Testis (tissue), 3 donors: ENCODE data around the gene FOXN4. TPM values are rescaled to one million over a fixed set of nuclear protein-coding genes. Genes with fewer than 3 reads are reported as not detected.

Experiments used
- DNase-seq: peaks from one replicate; pipeline ENCODE4 v3.0.0-alpha.2; 2019
- H3K27ac ChIP-seq, 2 donors: fragments of 200-600 bp; sonication (generic); one replicate each; pipeline ENCODE4 v1.5.1; 2019
- H3K27me3 ChIP-seq: fragments of 200-600 bp; sonication (generic); one replicate; pipeline ENCODE4 v1.5.1; 2019
- H3K36me3 ChIP-seq: fragments of 200-600 bp; sonication (generic); one replicate; pipeline ENCODE4 v1.5.1; 2017; ENCODE audit warnings: low read depth; ENCODE audit errors: missing control alignments
- H3K4me1 ChIP-seq: fragments of 200-600 bp; sonication (generic); one replicate; pipeline ENCODE4 v1.5.1; 2019
- H3K4me3 ChIP-seq, 2 donors: fragments of 200-600 bp; sonication (generic); one replicate each; pipeline ENCODE4 v1.5.1; 2017 to 2019
- H3K9me3 ChIP-seq: fragments of 200-600 bp; sonication (generic); one replicate; pipeline ENCODE4 v1.5.1; 2017
- CTCF ChIP-seq, 3 experiments: fragments of 450-650 bp in 2 of 3; fragments of 200-600 bp in 1 of 3; sonication (generic) in 1 of 3; IDR thresholded peaks; one replicate each; pipeline ENCODE4 v1.5.1; 2016 to 2019; ENCODE audit warnings: antibody characterized with exemption in 3 of 3, mild to moderate bottlenecking in 2 of 3, moderate library complexity in 1 of 3
- POLR2A ChIP-seq: fragments of 450-650 bp; IDR thresholded peaks from one replicate; pipeline ENCODE4 v1.6.1; 2017; ENCODE audit warnings: antibody characterized with exemption, mild to moderate bottlenecking, moderate library complexity
- WGBS, 2 donors: methylation state at CpG; one replicate each; pipeline ENCODE4 v1.1.5; 2018; 5-methylcytosine and 5-hydroxymethylcytosine counted together
- intact Hi-C: fragments of 100-400 bp; cut with DNase I; formaldehyde crosslinking; loops from one replicate; pipeline ENCODE4 v1.15.1; 2023; ENCODE audit warnings: low total_unique reads
- polyA plus RNA-seq: library from polyadenylated mRNA; stranded (reverse); fragments of 350-450 nt; fragmentation: Illumina TruSeq; extraction: RNeasy Lipid Tissue Mini Kit (QIAGEN cat#74804); gene quantifications from one replicate; pipeline ENCODE4 v1.2.3, GENCODE V29; 2014; ENCODE audit warnings: low read depth, low replicate concordance; ENCODE audit not compliant: insufficient read depth
- total RNA-seq, 2 donors: library from RNA; depleted of rRNA; stranded (reverse); fragments of >200 nt; gene quantifications; one replicate each; pipeline ENCODE4 v1.2.3, GENCODE V29; 2016

The FOXN4 gene
- total and polyA plus RNA-seq, 3 donors from 2014 or later, result 7.8 to 17.1 (median 9.0) TPM

GRCh38 chr12:109352184-109352583 lies 43.1 kb upstream of the FOXN4 start:
- H3K36me3 ChIP-seq, result no peaks in the 10 kb centered on the region
- no peak for DNase-seq
- intact Hi-C loops, result no loop called here
- H3K27me3 ChIP-seq, result no peaks in the 10 kb centered on the region
- no peaks in the 10 kb centered on the region for H3K9me3 ChIP-seq
- no peak for TF ChIP-seq POLR2A
- no peak for TF ChIP-seq CTCF (IDR thresholded peaks at IDR 0.05)
- H3K4me1 ChIP-seq, result no peaks in the 10 kb centered on the region
- no peak overlapping the region for H3K27ac ChIP-seq
- no peak overlapping the region for H3K4me3 ChIP-seq
- 72 to 75% methylated on average over 6 of the region's 6 CpGs for WGBS, 2 donors

- intact Hi-C loops, result no loop called here
Measured at GRCh38 chr12:109347589-109347988, 38.5 kb upstream of the FOXN4 start, which contains the start of gene MYO1H. MYO1H (plus strand) TSS chr12:109347900; CDS start chr12:109347961, 61 bp downstream.

GRCh38 chr12:109346920-109347319 lies 37.8 kb upstream of the FOXN4 start:
- TF ChIP-seq POLR2A, result no peak
- TF ChIP-seq CTCF (IDR thresholded peaks at IDR 0.05), result no peak
- Histone ChIP-seq H3K4me1 (no peaks in the 10 kb centered on the region), H3K4me3 (no peak overlapping the region), H3K36me3 (no peaks in the 10 kb centered on the region), H3K27ac (no peak overlapping the region), H3K27me3 (no peaks in the 10 kb centered on the region), H3K9me3 (no peaks in the 10 kb centered on the region)
- no peak for DNase-seq
- 82 to 90% methylated on average over 3 of the region's 3 CpGs for WGBS, 2 donors
- intact Hi-C loops, result no loop called here

More at GRCh38 chr12:109347589-109347988, 38.5 kb upstream of the FOXN4 start, which contains the start of gene MYO1H:
- H3K27me3 ChIP-seq, result no peaks in the 10 kb centered on the region
- H3K27ac ChIP-seq, result no peak within 1 kb of the TSS
- H3K9me3 ChIP-seq, result no peaks in the 10 kb centered on the region
- no peaks in the 10 kb centered on the region for H3K4me1 ChIP-seq
- WGBS, 2 donors, result 77 to 82% methylated on average over 8 of the region's 8 CpGs
- no peak for TF ChIP-seq POLR2A
- no peak for TF ChIP-seq CTCF (IDR thresholded peaks at IDR 0.05)
- no peak for DNase-seq
- no peak within 1 kb of the TSS for H3K4me3 ChIP-seq
- H3K36me3 ChIP-seq, result no peaks in the 10 kb centered on the region

- H3K4me3 ChIP-seq, result no peak overlapping the region
- intact Hi-C loops, result no loop called here
- no peak overlapping the region for H3K27ac ChIP-seq
- no peaks in the 10 kb centered on the region for H3K4me1 ChIP-seq
- no peaks in the 10 kb centered on the region for H3K27me3 ChIP-seq
- 89 to 91% methylated on average over 2 of the region's 2 CpGs for WGBS, 2 donors
- TF ChIP-seq CTCF (IDR thresholded peaks at IDR 0.05), result no peak
- TF ChIP-seq POLR2A, result no peak
- H3K36me3 ChIP-seq, result no peaks in the 10 kb centered on the region
- no peak for DNase-seq
- no peaks in the 10 kb centered on the region for H3K9me3 ChIP-seq
Measured at GRCh38 chr12:109345428-109345827, 36.3 kb upstream of the FOXN4 start.

- intact Hi-C loops, result no loop called here
- 63 to 64% methylated on average over 2 of the region's 2 CpGs for WGBS, 2 donors
Measured at GRCh38 chr12:109343677-109344076, 34.6 kb upstream of the FOXN4 start.

More at GRCh38 chr12:109343677-109344076, 34.6 kb upstream of the FOXN4 start:
- TF ChIP-seq POLR2A (no peak), CTCF (IDR thresholded peaks at IDR 0.05) (no peak)
- Histone ChIP-seq H3K27ac (no peak overlapping the region), H3K4me1 (no peaks in the 10 kb centered on the region), H3K27me3 (no peaks in the 10 kb centered on the region), H3K36me3 (no peaks in the 10 kb centered on the region), H3K9me3 (no peaks in the 10 kb centered on the region), H3K4me3 (no peak overlapping the region)
- no peak for DNase-seq
